ENCODE measurements around the gene ZNFX1.

DNA sequence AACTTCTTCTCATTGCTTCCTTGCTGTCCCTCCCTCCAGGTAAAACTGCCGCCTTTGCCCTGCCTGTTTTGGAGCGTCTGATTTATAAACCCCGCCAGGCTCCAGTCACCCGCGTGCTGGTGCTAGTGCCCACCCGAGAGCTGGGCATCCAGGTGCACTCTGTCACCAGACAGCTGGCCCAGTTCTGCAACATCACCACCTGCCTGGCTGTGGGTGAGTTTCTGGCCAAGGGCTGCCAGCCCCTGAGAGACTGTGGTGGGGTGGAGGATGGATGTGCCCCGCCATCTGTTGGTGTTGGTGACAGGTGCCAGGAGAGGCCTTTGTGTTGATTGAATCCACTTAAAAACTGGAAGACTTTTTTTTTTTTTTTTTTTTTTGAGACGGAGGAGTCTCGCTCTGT is 49.2 kb downstream of the ZNFX1 start:
- TF ChIP-seq, protein P1, sequence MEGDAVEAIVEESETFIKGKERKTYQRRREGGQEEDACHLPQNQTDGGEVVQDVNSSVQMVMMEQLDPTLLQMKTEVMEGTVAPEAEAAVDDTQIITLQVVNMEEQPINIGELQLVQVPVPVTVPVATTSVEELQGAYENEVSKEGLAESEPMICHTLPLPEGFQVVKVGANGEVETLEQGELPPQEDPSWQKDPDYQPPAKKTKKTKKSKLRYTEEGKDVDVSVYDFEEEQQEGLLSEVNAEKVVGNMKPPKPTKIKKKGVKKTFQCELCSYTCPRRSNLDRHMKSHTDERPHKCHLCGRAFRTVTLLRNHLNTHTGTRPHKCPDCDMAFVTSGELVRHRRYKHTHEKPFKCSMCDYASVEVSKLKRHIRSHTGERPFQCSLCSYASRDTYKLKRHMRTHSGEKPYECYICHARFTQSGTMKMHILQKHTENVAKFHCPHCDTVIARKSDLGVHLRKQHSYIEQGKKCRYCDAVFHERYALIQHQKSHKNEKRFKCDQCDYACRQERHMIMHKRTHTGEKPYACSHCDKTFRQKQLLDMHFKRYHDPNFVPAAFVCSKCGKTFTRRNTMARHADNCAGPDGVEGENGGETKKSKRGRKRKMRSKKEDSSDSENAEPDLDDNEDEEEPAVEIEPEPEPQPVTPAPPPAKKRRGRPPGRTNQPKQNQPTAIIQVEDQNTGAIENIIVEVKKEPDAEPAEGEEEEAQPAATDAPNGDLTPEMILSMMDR (IDR thresholded peaks at IDR 0.05): no peak
- no peak for TF ChIP-seq POLR2A (IDR thresholded peaks at IDR 0.05)
